SU-DHL-6 (cell line): ENCODE measurements around the gene DIS3L.

Experiments
- CTCF ChIP-seq: fragments of 200-600 bp; sonication (generic); IDR thresholded peaks from one replicate; pipeline ENCODE4 v1.5.1; 2017; ENCODE audit warnings: antibody characterized with exemption, mild to moderate bottlenecking, low read length, moderate library complexity; ENCODE audit not compliant: insufficient read depth, poor library complexity, severe bottlenecking
- EZH2phosphoT487 ChIP-seq: fragments of 200-600 bp; sonication (generic), shearing (Covaris generic); conservative IDR thresholded peaks from 2 replicates; pipeline ENCODE4 v1.6.1; 2018; ENCODE audit warnings: mild to moderate bottlenecking, antibody characterized with exemption, low read length, moderate library complexity, mixed read lengths

- no peak for TF ChIP-seq CTCF
- TF ChIP-seq EZH2phosphoT487, result no peak
These were observed 7.7 kb upstream of the DIS3L start for GRCh38 chr15:66285533-66286280.
